Spleen (tissue), 13 donors: ENCODE data around the gene HESX1. TPM values are rescaled to one million over a fixed set of nuclear protein-coding genes. Genes with fewer than 3 reads are reported as not detected.

ENCODE experiments used
- DNase-seq: peaks from one replicate; pipeline ENCODE4 v3.0.0-alpha.2; 2020
- H3K27ac ChIP-seq, 8 donors: fragments of 200-600 bp; sonication (generic) in 7 of 8; 1 replicate in 4 of 8; 2 replicates in 4 of 8; pipeline versions ENCODE4 v1.5.0 to v1.8.0; 2016 to 2021; ENCODE audit warnings: inconsistent platforms in 4 of 8, mild to moderate bottlenecking in 4 of 8, moderate library complexity in 1 of 8
- H3K27me3 ChIP-seq, 7 donors: fragments of 200-600 bp; sonication (generic) in 6 of 7; replicated peaks in 1 of 7; 1 replicate in 4 of 7; 2 replicates in 3 of 7; pipeline versions ENCODE4 v1.5.0 to v1.8.0; 2016 to 2021; ENCODE audit warnings: inconsistent platforms in 3 of 7, mild to moderate bottlenecking in 1 of 7
- H3K36me3 ChIP-seq, 6 donors: fragments of 200-600 bp; sonication (generic) in 5 of 6; 1 replicate in 4 of 6; 2 replicates in 2 of 6; pipeline versions ENCODE4 v1.5.0 to v1.8.0; 2016 to 2021; ENCODE audit warnings: inconsistent platforms in 2 of 6
- H3K4me1 ChIP-seq, 6 donors: fragments of 200-600 bp; sonication (generic) in 5 of 6; 1 replicate in 3 of 6; 2 replicates in 3 of 6; pipeline versions ENCODE4 v1.5.0 to v1.8.0; 2016 to 2021; ENCODE audit warnings: inconsistent platforms in 3 of 6
- H3K4me3 ChIP-seq, 8 donors: fragments of 200-600 bp; sonication (generic) in 7 of 8; 1 replicate in 4 of 8; 2 replicates in 4 of 8; pipeline versions ENCODE4 v1.5.0 to v1.8.0; 2016 to 2021; ENCODE audit warnings: inconsistent platforms in 4 of 8, mild to moderate bottlenecking in 4 of 8, moderate library complexity in 2 of 8
- H3K9me3 ChIP-seq, 8 donors: fragments of 200-600 bp; sonication (generic) in 7 of 8; 1 replicate in 4 of 8; 2 replicates in 4 of 8; pipeline versions ENCODE4 v1.5.0 to v1.8.0; 2016 to 2021; ENCODE audit warnings: inconsistent platforms in 4 of 8
- POLR2A ChIP-seq, 3 donors: fragments of 450-650 bp; IDR thresholded peaks; one replicate each; pipeline ENCODE4 v1.5.1; 2017; ENCODE audit warnings: antibody characterized with exemption in 3 of 3, mild to moderate bottlenecking in 1 of 3
- POLR2AphosphoS5 ChIP-seq, 3 donors: sonication (generic); formaldehyde crosslinking; IDR thresholded peaks; one replicate each; pipeline ENCODE4 v1.5.1; 2017; ENCODE audit warnings: antibody characterized with exemption in 3 of 3
- WGBS, 5 donors: extraction: QIAGEN DNeasy Blood & Tissue Kit in 3 of 5; methylation state at CpG; one replicate each; pipeline versions ENCODE4 v1.1.5 to v1.1.7; 2013 to 2018; 5-methylcytosine and 5-hydroxymethylcytosine counted together
- intact Hi-C: fragments of 100-400 bp; cut with DNase I; formaldehyde crosslinking; loops from one replicate; pipeline ENCODE4 v1.15.0; 2023; ENCODE audit warnings: low total_unique reads
- long read RNA-seq, 2 donors: transcript quantifications; one replicate each; lab custom pipeline, GENCODE V29; 2026
- polyA plus RNA-seq, 3 donors: library from polyadenylated mRNA; stranded (reverse); fragments of 200-250 nt; gene quantifications; one replicate each; pipeline ENCODE4 v1.2.1, GENCODE V29; 2013
- total RNA-seq, 7 donors: library from RNA; depleted of rRNA in 3 of 7; stranded (reverse); fragments of >200 nt in 3 of 7; fragmentation: NEBNext Ultra II Directional in 4 of 7; extraction: Animal tissue kit (Norgen Biotek cat#: 25700) in 4 of 7; gene quantifications; one replicate each; pipeline versions ENCODE4 v1.1.0 to v1.2.1, GENCODE V29; 2016 to 2021
- TF ChIP-seq, protein P1 (sequence below), 11 experiments: fragments of 200-600 bp in 7 of 11; fragments of 450-650 bp in 4 of 11; sonication (generic) in 4 of 11; IDR thresholded peaks in 8 of 11; conservative IDR thresholded peaks in 3 of 11; 1 replicate in 7 of 11; 2 replicates in 4 of 11; pipeline versions ENCODE4 v1.4.0 to v1.8.0; 2016 to 2021; ENCODE audit warnings: antibody characterized with exemption in 11 of 11, inconsistent platforms in 4 of 11, mild to moderate bottlenecking in 1 of 11
- donor health status: healthy with polysubstance abuse.
- donor health status: DM: no; HTN: no; CAD: no; lungs with moderate emphysema.
- donor health status: DM: no; HTN: no; CAD: no.
- donor health status: Bipolar disorder and iron deficiency.
- donor health status: healthy.
- donor health status: DM: no; HTN: no; CAD: no.
- donor health status: DM: yes; HTN: yes; CAD: no.

The HESX1 gene
- 1 to 10 TPM in 4 of 7 donors, under 1 TPM in 1, not detected in 2; 0.70 to 1.8 (median 1.3) TPM for total RNA-seq
- polyA plus RNA-seq = 1 to 10 TPM; 2.4 to 3.4 (median 3.2) TPM
- long read RNA-seq, donor 1 = 0 reads
- long read RNA-seq, donor 2 = 0 reads

DNA sequence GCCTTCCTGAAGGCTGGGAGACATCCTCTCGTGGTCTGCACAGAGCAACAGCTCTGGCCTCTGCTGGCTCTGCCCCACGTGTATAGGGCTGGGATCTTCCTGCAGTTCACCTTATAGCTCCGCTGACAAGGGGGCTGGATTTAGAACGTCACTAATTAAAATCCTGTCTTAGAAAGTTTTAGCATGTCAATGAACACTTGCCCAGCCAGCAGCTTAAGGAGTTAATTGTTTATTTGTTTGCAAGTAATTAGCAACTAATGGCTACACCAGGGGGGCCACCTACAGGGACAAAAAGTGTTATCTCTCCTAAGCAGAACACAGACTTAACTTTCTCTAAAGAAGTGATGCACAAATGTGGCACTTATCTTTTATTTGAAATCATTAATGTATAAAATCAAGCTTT, at the start of gene HESX1:
TSS of gene HESX1 (minus strand) at position 84 of the 403 bp plus-strand sequence. CDS start at position 24, 60 bp downstream.
- Histone ChIP-seq H3K27ac (no peak within 1 kb of the TSS), H3K9me3 (no peaks in the 10 kb centered on the region), H3K36me3 (no peaks in the 10 kb centered on the region), H3K4me1 (no peaks in the 10 kb centered on the region), H3K27me3 (no peaks in the 10 kb centered on the region), H3K4me3 (no peak within 1 kb of the TSS)
- 51 to 68% (median 56%) methylated on average over 4 of the region's 4 CpGs for WGBS, 5 donors
- no peak for TF ChIP-seq POLR2AphosphoS5 (IDR thresholded peaks at IDR 0.05)
- TF ChIP-seq POLR2A (IDR thresholded peaks at IDR 0.05) = no peak
- TF ChIP-seq, protein P1, sequence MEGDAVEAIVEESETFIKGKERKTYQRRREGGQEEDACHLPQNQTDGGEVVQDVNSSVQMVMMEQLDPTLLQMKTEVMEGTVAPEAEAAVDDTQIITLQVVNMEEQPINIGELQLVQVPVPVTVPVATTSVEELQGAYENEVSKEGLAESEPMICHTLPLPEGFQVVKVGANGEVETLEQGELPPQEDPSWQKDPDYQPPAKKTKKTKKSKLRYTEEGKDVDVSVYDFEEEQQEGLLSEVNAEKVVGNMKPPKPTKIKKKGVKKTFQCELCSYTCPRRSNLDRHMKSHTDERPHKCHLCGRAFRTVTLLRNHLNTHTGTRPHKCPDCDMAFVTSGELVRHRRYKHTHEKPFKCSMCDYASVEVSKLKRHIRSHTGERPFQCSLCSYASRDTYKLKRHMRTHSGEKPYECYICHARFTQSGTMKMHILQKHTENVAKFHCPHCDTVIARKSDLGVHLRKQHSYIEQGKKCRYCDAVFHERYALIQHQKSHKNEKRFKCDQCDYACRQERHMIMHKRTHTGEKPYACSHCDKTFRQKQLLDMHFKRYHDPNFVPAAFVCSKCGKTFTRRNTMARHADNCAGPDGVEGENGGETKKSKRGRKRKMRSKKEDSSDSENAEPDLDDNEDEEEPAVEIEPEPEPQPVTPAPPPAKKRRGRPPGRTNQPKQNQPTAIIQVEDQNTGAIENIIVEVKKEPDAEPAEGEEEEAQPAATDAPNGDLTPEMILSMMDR (IDR thresholded peaks at IDR 0.05 in 8 of 11, conservative IDR thresholded peaks at IDR 0.05 in 3 of 11) = no peak
- no peak for DNase-seq
- intact Hi-C loops = no loop called here

DNA sequence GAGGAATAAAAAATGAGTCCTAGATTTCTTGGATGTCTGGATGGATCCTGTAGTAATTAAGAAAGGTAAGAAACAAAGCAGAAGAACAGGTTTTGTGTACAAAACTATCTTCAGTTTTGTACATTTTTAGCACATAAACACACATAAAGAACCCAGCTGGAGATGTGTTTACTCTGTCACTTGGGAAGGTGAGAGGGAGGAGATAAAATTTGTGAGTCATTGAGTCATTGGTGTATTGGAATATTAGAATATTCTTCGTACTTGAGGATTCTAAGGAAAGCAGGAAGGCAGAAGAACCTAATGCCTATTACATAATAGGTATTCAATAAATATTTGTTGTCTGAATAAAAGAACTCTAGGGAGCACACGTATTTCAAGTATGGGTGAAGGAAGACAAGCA, 45.2 kb upstream of the HESX1 start:
- 88 to 94% (median 92%) methylated on average over 2 of the region's 2 CpGs for WGBS, 5 donors

DNA sequence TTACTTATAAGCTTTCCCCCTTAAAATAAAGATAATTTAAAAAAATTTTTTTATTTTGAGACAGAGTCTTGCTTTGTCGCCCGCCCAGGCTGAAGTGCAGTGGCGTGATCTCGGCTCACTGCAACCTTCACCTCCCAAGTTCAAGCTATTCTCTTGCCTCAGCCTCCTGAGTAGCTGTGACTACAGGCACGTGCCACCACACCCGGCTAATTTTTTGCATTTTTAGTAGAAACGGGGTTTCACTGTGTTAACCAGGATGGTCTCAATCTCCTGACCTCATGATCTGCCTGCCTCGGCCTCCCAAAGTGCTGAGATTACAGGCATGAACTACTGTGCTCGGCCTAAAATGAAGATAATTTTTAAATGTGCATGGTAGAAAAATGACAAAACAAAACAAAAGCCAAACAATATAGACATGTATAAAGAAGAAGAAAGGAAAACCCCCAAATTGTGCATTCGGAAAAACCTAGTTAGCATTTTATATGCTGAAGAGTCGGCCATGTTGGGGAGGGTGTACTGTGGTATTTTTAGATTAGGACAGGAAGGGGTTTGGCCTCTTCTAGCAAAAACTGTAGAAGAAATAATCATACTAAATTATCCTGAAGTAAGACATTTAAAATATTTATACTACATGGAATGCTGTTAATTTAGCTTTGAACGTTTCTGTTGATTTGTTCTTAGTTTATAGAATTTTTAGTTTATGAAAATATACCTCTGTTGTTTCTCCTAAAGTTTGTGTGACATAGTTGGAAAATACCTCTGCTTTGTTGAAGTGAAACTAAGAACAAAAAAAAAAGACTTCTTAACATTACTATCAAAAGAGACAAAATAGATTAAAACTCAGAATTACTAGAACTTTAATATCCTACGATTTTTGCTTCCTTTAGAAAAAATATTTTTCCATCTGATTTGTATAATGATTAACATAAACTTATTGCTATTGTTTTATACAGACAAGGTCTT, 35.1 kb upstream of the HESX1 start:
- DNase-seq = no peak
- 76 to 81% (median 79%) methylated on average over 13 of the region's 13 CpGs for whole genome bisulfite sequencing, 5 donors
- peaks cover 1 to 68% (median 23%) of the 10 kb centered on the region in 6 donors for H3K4me1 ChIP-seq
- peak overlapping the region in 7 of 8 donors; percentile 42 to 80 (median 63) for H3K27ac ChIP-seq
- no peaks in the 10 kb centered on the region for H3K27me3 ChIP-seq
- intact Hi-C loops = no loop called here
- H3K36me3 ChIP-seq = peaks cover 4 to 39% (median 20%) of the 10 kb centered on the region in 6 donors
- no peak for TF ChIP-seq POLR2A (IDR thresholded peaks at IDR 0.05)
- TF ChIP-seq, protein P1 (IDR thresholded peaks at IDR 0.05 in 8 of 11, conservative IDR thresholded peaks at IDR 0.05 in 3 of 11) = no peak
- no peak for TF ChIP-seq POLR2AphosphoS5 (IDR thresholded peaks at IDR 0.05)
- no peak overlapping the region for H3K4me3 ChIP-seq
- H3K9me3 ChIP-seq = no peaks in the 10 kb centered on the region

More for the DNA sequence above, 45.2 kb upstream of the HESX1 start:
- no peak overlapping the region for H3K27ac ChIP-seq
- no peaks in the 10 kb centered on the region for H3K9me3 ChIP-seq
- intact Hi-C loops = no loop called here
- TF ChIP-seq POLR2A (IDR thresholded peaks at IDR 0.05) (no peak), POLR2AphosphoS5 (IDR thresholded peaks at IDR 0.05) (no peak)
- TF ChIP-seq, protein P1 (IDR thresholded peaks at IDR 0.05 in 8 of 11, conservative IDR thresholded peaks at IDR 0.05 in 3 of 11) = no peak
- no peaks in the 10 kb centered on the region for H3K27me3 ChIP-seq
- no peaks in the 10 kb centered on the region for H3K4me1 ChIP-seq
- H3K36me3 ChIP-seq = peaks cover 3 to 100% (median 83%) of the 10 kb centered on the region in 6 donors
- DNase-seq = no peak
- no peak overlapping the region for H3K4me3 ChIP-seq

DNA sequence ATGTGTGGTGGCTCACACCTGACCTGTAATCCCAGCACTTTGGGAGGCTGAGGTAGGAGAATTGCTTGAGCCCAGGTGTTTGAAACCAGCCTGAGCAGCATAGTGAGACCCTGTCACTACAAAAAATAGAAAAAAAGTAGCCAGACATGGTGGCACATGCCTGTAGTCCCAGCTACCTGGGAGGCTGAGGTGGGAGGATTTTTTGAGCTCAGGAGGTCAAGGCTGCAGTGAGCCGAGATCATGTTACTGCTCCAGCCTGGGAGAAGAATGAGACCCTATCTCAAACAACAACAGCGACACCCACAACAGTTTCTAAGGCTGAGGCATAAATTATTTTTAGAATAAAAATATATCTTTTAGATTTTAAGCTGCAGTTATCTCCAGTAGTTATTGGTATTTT, 34.0 kb upstream of the HESX1 start:
- Histone ChIP-seq H3K4me3 (no peak overlapping the region), H3K27ac (peak overlapping the region in 2 of 8 donors; percentile 2 to 75), H3K9me3 (no peaks in the 10 kb centered on the region), H3K4me1 (peaks cover 12 to 79% (median 34%) of the 10 kb centered on the region in 6 donors), H3K36me3 (peaks cover 0 to 28% (median 13%) of the 10 kb centered on the region in 6 donors), H3K27me3 (no peaks in the 10 kb centered on the region)
- intact Hi-C loops = no loop called here
- DNase-seq = no peak
- TF ChIP-seq, protein P1 (IDR thresholded peaks at IDR 0.05 in 8 of 11, conservative IDR thresholded peaks at IDR 0.05 in 3 of 11) = no peak
- no peak for TF ChIP-seq POLR2A (IDR thresholded peaks at IDR 0.05)
- TF ChIP-seq POLR2AphosphoS5 (IDR thresholded peaks at IDR 0.05) = no peak
- WGBS, 5 donors = 95 to 100% (median 96%) methylated on average over 2 of the region's 2 CpGs
